Stimulated activated CD4-positive, alpha-beta T cell treated with anti-CD3 and anti-CD28 coated beads, Interleukin-15, amount 100 ng/mL, for 48 hours (primary cell): ENCODE measurements around the gene TSR1.

Experiments
- DNase-seq, 2 donors: peaks; one replicate each; pipeline ENCODE4 v3.0.0-alpha.2; 2020; ENCODE audit warnings: low read depth in 2 of 2

Gene TSR1

GRCh38 chr17:2283302-2283701 lies 53.0 kb downstream of the TSR1 start:
- DNase-seq = no peak

GRCh38 chr17:2282297-2282873 lies 53.9 kb downstream of the TSR1 start:
- DNase-seq = no peak

GRCh38 chr17:2279707-2280106 lies 56.5 kb downstream of the TSR1 start:
- DNase-seq = no peak

GRCh38 chr17:2277429-2278170 lies 58.7 kb downstream of the TSR1 start:
- DNase-seq = no peak

- no peak for DNase-seq
Observed at GRCh38 chr17:2275722-2276121, 60.5 kb downstream of the TSR1 start.

GRCh38 chr17:2274414-2274813 lies 61.8 kb downstream of the TSR1 start:
- no peak for DNase-seq
